ENCODE results near the gene PLPPR1.

PLPPR1 gene

GRCh38 chr9:101354765-101355708 is 326.5 kb downstream of the PLPPR1 start:
- DNase-seq = no peak

GRCh38 chr9:101356619-101357018 is 328.1 kb downstream of the PLPPR1 start:
- DNase-seq = no peak

- DNase-seq = no peak
Observed at GRCh38 chr9:101359679-101360078, 331.2 kb downstream of the PLPPR1 start.

DNA sequence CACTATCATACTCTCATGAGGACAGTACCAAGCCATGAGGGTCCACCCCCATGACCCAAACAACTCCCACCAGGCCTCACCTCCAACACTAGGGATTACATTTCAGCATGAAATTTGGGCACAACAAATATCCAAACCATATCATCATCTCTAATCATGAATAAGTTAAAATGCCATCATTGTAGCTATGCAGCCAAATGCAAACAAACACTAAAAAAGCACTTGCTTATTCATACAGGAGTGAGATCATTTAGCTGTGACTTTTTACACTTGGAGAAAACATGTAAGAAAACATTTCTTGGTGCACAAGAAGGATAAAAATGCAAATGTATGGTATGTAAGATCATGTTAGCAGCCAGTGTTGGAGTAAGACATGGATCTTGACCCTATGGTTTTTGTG is 332.1 kb downstream of the PLPPR1 start:
- no peak for DNase-seq

GRCh38 chr9:101362450-101362849 is 333.9 kb downstream of the PLPPR1 start:
- DNase-seq = no peak

DNA sequence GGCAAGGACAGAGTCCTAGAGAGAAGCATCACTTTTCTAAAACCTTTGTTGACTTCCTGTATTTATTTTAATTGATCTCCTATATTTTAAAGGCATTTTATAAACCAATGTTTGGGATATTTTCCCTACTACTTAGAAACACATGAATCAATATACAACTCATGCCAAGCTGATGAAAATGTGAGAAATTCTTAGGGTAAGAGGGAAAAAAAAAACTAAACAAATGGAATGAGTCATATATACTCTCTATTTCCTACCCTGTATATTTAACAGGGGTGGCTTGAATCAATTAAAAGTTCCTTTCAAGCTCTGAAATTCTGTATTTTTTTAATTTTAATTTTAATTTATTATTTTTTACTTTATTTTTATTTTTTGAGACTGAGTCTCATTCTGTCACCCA is 336.7 kb downstream of the PLPPR1 start:
- no peak for DNase-seq

DNA sequence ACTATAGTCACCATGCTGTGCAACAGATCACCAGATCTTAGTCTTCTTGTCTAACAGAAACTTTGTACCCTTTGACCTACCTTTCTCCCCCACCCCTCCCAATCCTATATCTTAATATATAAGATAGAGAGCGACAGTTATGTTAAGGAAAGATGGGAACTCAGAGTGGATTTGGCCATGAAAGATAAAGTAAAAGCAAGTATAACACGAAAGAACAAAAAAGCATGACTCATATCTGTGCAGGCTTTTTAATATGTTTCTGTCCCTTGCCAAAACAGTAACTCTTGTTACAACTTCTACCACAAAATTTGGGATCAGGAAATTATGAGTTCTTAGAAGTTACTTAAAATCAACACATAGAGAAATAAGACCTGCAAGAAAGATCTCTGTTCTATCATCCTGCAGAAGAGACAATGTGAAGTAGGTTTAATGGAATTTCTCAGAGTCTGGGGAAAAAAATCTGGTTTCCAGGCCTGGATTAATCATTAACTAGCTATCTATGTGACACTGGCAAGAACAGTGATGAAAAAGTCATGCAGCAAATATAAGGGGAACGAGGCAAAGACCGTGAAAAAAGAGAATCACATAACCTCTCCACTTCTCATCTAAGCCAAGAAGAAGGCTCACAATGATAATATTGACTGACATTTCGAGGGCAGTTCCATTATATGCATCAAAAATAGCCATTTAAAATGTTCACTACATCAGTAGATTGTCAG is 337.7 kb downstream of the PLPPR1 start:
- no peak for DNase-seq

DNA sequence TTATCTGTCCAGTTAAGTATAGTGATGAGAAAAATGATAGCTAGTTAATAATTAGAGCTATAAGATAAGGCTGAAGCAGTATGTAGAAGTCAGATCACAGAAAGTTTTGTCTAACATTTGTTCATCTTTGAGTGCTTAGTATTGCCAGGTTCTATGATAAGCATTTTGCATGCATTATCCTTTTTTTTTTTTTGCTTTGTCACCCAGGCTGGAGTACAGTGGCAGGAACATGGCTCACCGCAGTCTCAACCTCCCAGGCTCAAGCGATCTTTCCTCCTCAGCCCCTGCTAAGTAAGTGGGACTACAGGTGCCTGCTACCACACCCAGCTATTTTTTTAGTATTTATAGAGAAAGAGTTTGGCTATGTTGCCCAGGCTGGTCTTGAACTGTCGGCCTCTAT is 338.8 kb downstream of the PLPPR1 start:
- no peak for DNase-seq

DNA sequence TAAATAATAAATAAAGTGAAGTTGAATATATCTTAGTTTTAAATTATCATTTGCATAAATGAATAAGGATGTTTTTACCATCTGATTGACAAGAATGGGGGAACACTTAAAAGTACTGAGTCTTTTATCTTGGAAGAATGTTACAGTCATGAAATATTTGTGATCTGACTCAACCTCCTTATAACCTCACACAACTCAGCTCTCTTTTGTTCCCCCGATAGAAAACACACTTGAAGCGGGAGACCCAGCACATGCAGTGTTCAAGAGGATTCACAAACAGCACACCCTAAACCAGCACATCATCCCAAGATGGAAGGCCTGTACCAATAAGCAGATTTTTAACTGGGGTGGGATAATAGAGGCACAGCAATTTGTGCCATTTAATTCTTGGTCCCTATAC is 340.8 kb downstream of the PLPPR1 start:
- no peak for DNase-seq

GRCh38 chr9:101369884-101370531 is 341.5 kb downstream of the PLPPR1 start:
- no peak for DNase-seq

GRCh38 chr9:101371813-101372212 is 343.3 kb downstream of the PLPPR1 start:
- no peak for DNase-seq

- DNase-seq = no peak
Observed at GRCh38 chr9:101372327-101373118, 344.0 kb downstream of the PLPPR1 start.

Data from CD4-positive, alpha-beta T cell treated with Interleukin-1 beta for 1 hour (primary cell).